Measurements from ENCODE around the gene LIF.
"Not testable (repeated sequence)": the region's sequence is repeated elsewhere in the genome, so short reads cannot be mapped to it uniquely, and the experiment has no call there.

The LIF gene

DNA sequence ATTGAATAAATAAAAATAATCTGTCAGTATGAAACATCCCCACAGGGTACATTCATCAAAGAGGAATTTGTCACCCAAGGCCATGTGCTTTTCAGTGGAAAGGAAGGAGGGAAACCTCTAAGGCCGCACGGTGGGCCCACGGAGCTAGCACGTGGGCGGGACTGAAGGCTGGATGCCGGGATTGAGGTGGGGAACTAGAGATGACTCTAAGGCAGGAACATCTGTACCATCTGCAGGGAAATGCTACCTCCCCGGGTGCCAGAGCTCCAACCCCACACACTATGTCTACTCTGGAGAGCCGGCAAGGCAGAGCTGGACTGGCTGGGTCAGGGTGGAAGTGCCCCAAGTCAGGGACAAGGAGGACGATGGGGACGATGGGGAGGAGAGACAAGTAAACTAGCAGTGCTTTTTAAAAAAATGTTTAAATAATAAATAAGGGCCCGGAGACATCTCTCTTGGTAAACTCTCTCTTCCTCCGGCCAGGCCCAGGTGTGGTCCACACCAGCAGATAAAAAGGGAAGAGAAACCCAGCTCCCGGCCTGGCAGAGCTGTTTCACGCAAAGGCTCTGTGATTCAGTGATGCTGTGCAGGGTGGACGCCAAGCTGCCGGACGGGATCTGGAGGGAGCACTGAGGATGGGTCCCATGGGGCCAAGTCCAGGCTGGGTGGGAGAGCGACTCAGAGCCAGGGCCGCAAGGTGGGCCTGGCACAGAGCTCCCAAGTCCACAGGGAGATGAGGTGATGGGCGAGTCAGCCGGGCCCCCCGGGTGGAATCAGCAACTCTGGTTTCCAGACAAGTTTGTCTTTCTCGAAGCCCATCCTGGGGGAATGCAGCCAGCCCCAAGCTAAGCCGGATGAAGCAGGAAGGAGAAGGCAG lies 5.8 kb downstream of the LIF start:
- no peak overlapping the region for H3K4me3 ChIP-seq (ENCODE audit: low read length)
- H3K4me1 ChIP-seq (ENCODE audit: insufficient read depth, low read length), result peaks cover 13% of the 10 kb centered on the region
- H3K36me3 ChIP-seq (ENCODE audit: insufficient read depth, low read length), result peaks cover 4% of the 10 kb centered on the region
- no peaks in the 10 kb centered on the region for H3K27me3 ChIP-seq (ENCODE audit: insufficient read depth, low read length)
- no peaks in the 10 kb centered on the region for H3K9me3 ChIP-seq (ENCODE audit: low read length)
- H2AFZ ChIP-seq (ENCODE audit: low read depth, low read length), result no peak overlapping the region

DNA sequence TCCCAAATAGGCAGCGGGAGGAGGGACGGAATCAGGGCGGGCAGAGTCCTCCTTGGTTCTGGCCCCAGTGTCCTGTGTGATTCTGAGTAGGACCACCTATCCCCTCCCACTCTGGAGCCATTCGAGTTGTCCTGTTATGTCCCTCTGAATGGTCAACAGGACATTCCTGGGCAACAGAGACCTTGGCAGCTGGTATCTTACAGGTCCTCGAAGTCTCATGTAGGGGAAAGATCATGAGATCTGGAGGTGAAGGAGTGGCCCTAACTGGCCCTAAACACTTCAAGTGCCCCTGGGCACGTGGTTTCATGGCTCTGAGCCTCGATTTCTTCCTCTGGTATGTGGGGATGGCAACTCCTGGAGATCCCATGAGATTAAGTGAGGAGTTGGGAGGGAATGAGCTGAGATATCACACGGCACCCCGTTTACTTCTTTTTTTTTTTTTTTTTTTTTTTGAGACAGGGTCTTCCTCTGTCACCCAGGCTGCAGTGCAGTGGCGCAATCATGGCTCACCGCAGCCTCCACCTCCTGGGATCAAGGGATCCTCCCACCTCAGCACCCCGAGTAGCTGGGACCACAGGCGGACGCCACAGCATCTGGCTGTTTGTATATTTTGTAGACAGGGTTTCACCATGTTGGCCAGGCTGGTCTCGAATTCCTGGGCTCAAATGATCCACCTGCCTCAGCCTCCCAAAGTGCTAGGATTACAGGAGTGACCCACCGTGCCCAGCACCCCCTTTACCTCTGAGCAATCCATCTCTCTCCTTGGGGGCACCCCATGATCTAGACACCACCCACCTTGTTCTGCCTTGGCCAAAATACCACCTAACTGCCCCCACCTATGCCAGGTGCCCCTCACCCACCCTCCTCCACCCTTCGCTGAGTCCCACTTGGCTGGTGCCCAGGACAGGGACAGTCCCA lies 6.8 kb downstream of the LIF start:
- no peaks in the 10 kb centered on the region for H3K9me3 ChIP-seq (ENCODE audit: low read length)
- peaks cover 4% of the 10 kb centered on the region for H3K36me3 ChIP-seq (ENCODE audit: insufficient read depth, low read length)
- no peak overlapping the region for H3K4me3 ChIP-seq (ENCODE audit: low read length)
- H3K4me1 ChIP-seq (ENCODE audit: insufficient read depth, low read length), result peaks cover 16% of the 10 kb centered on the region
- H2AFZ ChIP-seq (ENCODE audit: low read depth, low read length), result no peak overlapping the region
- H3K27me3 ChIP-seq (ENCODE audit: insufficient read depth, low read length), result no peaks in the 10 kb centered on the region

DNA sequence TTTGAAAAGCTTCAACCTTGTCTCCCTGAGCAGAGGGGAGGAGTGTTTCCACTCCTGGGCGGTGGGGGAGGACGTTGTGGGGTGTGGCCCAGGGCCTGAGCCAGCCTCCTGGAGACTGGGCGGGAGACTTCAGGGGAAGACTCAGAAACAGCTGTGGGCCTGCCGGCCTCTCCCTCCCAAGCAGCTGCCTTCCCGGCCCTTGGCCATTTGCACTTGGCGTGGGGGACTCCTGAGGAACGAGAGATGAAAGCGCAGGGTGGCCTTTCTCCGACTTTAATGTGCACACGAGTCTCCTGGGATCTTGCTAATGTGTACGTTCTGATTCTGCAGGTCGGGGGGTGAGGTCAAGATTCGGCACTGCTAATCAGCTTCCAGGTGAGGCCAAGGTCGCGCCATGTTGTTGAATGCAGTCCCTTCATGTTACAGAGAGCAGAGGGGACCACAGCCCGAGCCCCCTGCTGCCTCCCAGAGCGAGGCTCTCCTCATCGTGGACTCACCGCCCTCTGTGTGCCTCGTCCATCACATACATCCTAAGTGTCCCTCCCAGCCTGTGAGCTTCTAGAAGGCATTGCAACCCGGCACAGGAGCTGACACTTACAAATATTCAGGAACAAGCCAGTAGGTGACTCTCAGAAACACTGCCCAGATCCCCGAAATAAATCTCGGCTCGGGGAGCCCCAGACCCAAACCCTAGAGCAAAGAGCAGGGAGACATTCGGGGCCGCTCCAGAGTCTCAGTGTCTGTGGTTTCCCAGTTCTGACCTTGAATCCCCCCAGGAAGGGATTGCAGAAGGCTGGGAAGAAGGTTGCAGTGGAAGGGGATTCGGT lies 7.7 kb downstream of the LIF start:
- Histone ChIP-seq H3K9me3 (ENCODE audit: low read length) (no peaks in the 10 kb centered on the region), H3K36me3 (ENCODE audit: insufficient read depth, low read length) (peaks cover 4% of the 10 kb centered on the region), H2AFZ (ENCODE audit: low read depth, low read length) (no peak overlapping the region), H3K4me3 (ENCODE audit: low read length) (no peak overlapping the region), H3K4me1 (ENCODE audit: insufficient read depth, low read length) (peaks cover 15% of the 10 kb centered on the region), H3K27me3 (ENCODE audit: insufficient read depth, low read length) (no peaks in the 10 kb centered on the region)

DNA sequence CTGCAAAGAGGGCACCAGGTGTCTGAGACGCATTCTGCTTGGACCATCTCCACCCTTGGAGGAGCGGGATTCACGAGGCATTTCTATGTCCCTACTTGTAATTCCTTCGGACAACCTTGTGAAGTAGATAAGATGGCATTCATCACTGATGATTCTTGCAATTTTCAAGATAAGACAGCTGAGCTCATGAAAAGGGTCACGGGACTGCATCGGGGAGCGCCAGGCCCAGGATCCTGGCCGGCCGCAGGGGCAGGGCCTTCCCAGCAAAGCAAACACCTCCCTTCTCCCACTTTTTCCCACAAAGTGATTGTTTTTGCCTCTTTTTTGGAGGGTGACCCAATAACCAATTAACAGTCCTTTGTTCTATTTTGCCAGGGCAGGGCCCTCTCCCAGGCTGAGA lies 8.4 kb downstream of the LIF start:
- Histone ChIP-seq H3K4me3 (ENCODE audit: low read length) (no peak overlapping the region), H3K27me3 (ENCODE audit: insufficient read depth, low read length) (no peaks in the 10 kb centered on the region), H3K36me3 (ENCODE audit: insufficient read depth, low read length) (no peaks in the 10 kb centered on the region), H3K4me1 (ENCODE audit: insufficient read depth, low read length) (peaks cover 15% of the 10 kb centered on the region), H2AFZ (ENCODE audit: low read depth, low read length) (no peak overlapping the region), H3K9me3 (ENCODE audit: low read length) (no peaks in the 10 kb centered on the region)

DNA sequence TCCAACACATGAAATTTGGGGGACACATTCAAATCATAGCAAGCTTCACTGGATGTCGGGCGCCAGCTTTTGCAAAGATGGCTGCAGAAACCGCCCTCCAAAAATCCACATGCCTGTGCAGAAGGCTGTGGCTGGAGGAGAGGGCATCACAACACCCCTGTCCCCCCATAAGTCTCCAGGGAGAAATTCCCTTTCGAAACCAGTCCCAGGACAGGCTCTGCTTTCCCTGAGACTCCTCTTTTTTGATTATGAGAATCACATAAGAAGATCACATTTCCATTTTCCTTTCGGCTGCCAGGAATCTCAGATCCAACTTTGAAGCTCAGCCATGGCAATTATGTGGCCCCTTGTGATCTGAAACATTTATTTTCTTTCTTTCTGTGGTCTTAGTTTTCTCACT lies 9.7 kb downstream of the LIF start:
- Histone ChIP-seq H3K27me3 (ENCODE audit: insufficient read depth, low read length) (no peaks in the 10 kb centered on the region), H3K9me3 (ENCODE audit: low read length) (no peaks in the 10 kb centered on the region), H3K4me3 (ENCODE audit: low read length) (no peak overlapping the region), H3K4me1 (ENCODE audit: insufficient read depth, low read length) (peaks cover 15% of the 10 kb centered on the region), H2AFZ (ENCODE audit: low read depth, low read length) (no peak overlapping the region), H3K36me3 (ENCODE audit: insufficient read depth, low read length) (no peaks in the 10 kb centered on the region)

DNA sequence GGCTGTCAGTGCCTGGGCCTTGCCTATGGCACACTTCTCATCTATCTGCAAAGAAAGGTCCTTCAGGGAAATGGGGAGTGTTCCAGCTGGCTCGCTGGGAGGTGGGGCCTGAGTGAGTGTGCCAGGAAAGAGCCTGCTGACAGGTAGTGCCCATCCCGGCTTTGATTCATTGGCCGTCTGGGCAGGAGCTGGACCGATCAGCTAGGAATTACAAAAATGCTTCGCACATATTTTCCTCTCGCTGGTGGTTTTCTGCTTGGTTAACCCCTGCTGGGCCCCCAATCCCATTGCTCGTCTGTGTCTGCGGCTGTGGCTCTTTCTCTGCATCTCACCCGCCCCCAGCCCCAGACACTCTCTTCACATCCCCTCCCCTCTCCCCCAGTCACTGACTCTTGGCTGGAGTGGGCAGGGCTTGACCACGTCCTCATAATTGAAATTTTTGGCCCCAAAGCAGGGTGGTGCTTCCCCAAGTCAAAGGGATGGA lies 10.8 kb downstream of the LIF start:
- Histone ChIP-seq H2AFZ (ENCODE audit: low read depth, low read length) (no peak overlapping the region), H3K4me1 (ENCODE audit: insufficient read depth, low read length) (peaks cover 15% of the 10 kb centered on the region)

DNA sequence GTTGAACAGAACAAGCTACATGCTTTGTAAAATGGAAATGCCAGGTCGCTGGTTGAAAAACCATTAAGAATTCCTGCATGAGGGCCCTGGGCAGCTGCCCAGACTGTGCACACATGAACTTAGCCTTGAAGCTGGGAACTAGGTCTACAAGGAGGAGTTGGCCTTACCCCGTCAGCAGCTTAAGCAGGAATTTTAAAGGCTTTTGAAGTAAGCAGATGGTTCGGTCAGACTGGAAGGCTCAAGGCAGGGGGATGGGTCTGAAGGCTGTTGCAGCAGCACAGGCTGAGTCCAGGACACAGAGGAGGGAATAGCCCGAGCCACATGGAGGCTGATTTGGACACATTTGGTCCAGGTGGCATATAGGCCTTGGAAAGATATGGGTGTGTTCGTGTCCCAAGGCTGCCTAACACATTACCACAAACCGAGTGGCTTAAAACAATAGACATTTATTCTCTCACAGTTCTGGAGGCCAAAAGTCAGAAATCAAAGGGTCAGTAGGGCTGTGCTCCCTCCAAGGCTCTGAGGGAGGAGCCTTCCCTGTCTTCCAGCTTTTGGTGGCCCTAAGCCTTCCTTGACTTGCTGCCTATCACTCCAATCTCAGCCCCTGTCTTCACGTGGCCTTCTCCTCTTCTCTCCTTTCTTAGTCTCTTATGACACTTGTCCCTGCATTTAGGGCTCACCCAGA lies 11.6 kb downstream of the LIF start:
- Histone ChIP-seq H3K27me3 (ENCODE audit: insufficient read depth, low read length) (no peaks in the 10 kb centered on the region), H3K4me3 (ENCODE audit: low read length) (no peak overlapping the region), H3K4me1 (ENCODE audit: insufficient read depth, low read length) (peaks cover 15% of the 10 kb centered on the region), H3K9me3 (ENCODE audit: low read length) (no peaks in the 10 kb centered on the region), H3K36me3 (ENCODE audit: insufficient read depth, low read length) (no peaks in the 10 kb centered on the region), H2AFZ (ENCODE audit: low read depth, low read length) (no peak overlapping the region)

More for the DNA sequence above, 10.8 kb downstream of the LIF start:
- Histone ChIP-seq H3K4me3 (ENCODE audit: low read length) (no peak overlapping the region), H3K27me3 (ENCODE audit: insufficient read depth, low read length) (no peaks in the 10 kb centered on the region), H3K36me3 (ENCODE audit: insufficient read depth, low read length) (no peaks in the 10 kb centered on the region), H3K9me3 (ENCODE audit: low read length) (no peaks in the 10 kb centered on the region)

DNA sequence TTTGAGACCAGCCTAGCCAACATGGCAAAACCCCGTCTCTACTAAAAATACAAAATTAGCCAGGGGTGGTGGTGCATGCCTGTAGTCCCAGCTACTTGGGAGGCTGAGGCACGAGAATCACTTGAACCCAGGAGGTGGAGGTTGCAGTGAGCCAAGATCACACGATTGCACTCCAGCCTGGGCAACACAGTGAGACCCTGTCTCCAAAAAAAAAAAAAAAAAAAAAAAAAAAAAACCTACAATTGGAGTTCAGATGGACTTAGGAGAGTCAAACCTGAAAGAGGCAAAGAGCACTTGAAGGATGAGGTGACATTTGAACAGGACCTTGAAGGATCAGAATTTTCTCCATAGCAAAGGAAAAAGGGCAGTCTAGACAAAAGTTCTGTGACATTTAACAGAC lies 12.2 kb downstream of the LIF start:
- not testable (repeated sequence) for H3K9me3 ChIP-seq (ENCODE audit: low read length)

DNA sequence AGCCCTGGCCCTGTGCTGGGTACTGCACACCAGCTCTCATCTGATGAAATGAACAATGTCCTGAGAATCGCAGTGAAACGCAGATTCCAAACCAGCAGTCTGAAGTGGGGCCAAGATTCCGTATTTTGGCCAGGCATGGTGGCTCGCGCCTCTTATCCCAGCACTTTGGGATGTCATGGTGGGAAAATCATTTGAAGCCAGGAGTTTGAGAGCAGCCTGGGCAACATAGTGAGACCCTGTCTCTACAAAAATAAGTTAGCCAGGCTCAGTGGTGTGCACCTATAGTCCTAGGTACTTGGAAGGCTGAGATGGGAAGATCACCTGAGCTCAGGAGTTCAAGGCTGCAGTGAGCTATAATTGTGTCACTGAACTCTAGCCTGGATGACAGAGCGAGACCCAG lies 13.0 kb downstream of the LIF start:
- Histone ChIP-seq H3K4me1 (ENCODE audit: insufficient read depth, low read length) (peaks cover 26% of the 10 kb centered on the region), H3K4me3 (ENCODE audit: low read length) (no peak overlapping the region), H3K9me3 (ENCODE audit: low read length) (no peaks in the 10 kb centered on the region), H2AFZ (ENCODE audit: low read depth, low read length) (no peak overlapping the region), H3K36me3 (ENCODE audit: insufficient read depth, low read length) (no peaks in the 10 kb centered on the region), H3K27me3 (ENCODE audit: insufficient read depth, low read length) (no peaks in the 10 kb centered on the region)

More for the DNA sequence above, 12.2 kb downstream of the LIF start:
- not testable (repeated sequence) for H3K4me3 ChIP-seq (ENCODE audit: low read length); H2AFZ ChIP-seq (ENCODE audit: low read depth, low read length); H3K27me3 ChIP-seq (ENCODE audit: insufficient read depth, low read length); H3K36me3 ChIP-seq (ENCODE audit: insufficient read depth, low read length)
- peaks cover 18% of the 10 kb centered on the region for H3K4me1 ChIP-seq (ENCODE audit: insufficient read depth, low read length)

DNA sequence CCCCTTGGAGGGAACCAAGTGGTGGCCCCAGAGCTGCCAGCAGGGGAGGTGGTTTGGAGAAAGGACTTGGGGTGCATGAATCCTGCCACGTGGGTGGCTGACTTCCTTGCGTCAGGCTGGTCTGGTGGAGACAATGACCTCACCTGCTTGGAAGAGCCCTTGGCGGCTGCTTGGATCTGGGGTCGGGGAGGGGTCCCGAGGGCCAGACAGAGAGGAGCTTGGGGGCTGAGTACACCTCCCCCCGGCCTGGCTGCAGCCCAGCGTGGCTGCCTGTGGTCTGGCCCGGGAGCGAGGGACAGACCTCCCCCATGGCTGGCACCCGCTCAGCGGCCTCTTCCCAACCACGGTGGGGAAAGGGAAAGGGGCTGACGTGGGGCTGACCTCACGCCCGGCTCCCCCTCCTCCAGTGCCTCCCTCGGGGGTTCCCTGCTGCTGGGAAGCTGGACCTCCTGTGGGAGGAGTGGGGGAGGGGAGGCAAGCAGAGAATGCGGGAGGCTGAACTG lies 13.8 kb downstream of the LIF start:
- Histone ChIP-seq H3K36me3 (ENCODE audit: insufficient read depth, low read length) (no peaks in the 10 kb centered on the region), H3K4me3 (ENCODE audit: low read length) (no peak overlapping the region), H2AFZ (ENCODE audit: low read depth, low read length) (no peak overlapping the region), H3K4me1 (ENCODE audit: insufficient read depth, low read length) (peaks cover 29% of the 10 kb centered on the region), H3K9me3 (ENCODE audit: low read length) (no peaks in the 10 kb centered on the region), H3K27me3 (ENCODE audit: insufficient read depth, low read length) (no peaks in the 10 kb centered on the region)

DNA sequence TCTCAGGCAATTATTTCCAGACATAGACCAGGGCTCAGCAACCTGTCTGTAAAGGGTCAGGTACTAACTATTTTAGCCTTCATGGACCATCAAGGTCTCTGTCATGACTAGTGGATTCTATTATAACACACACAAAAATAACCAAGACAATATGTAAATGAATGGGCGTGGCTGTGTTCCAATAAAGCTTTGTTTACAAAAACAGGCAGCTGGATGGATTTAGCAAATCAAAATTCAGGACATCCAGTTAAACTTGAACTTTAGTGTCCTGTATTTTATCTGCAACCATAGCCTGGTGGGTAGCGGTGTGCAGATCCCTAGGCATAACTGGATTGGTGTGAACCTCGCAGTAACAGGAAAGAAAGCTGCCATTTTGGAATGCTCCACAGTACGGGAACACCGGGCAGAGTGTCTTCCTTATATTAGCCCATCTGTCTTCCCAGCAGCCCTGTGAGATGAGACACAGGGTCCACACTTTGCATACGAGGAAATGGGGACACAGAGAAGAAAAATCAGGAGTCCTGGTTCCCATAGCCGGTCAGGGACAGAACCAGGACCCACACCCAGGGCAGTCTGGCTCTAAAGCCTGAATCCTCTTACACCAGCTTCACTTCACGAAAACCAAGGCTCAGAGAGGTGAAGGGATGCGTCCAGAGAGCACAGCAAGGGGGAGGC lies 15.6 kb downstream of the LIF start:
- Histone ChIP-seq H3K27me3 (ENCODE audit: insufficient read depth, low read length) (peaks cover 4% of the 10 kb centered on the region), H3K9me3 (ENCODE audit: low read length) (no peaks in the 10 kb centered on the region), H3K4me1 (ENCODE audit: insufficient read depth, low read length) (peaks cover 26% of the 10 kb centered on the region), H3K36me3 (ENCODE audit: insufficient read depth, low read length) (no peaks in the 10 kb centered on the region), H2AFZ (ENCODE audit: low read depth, low read length) (no peak overlapping the region), H3K4me3 (ENCODE audit: low read length) (no peak overlapping the region)

DNA sequence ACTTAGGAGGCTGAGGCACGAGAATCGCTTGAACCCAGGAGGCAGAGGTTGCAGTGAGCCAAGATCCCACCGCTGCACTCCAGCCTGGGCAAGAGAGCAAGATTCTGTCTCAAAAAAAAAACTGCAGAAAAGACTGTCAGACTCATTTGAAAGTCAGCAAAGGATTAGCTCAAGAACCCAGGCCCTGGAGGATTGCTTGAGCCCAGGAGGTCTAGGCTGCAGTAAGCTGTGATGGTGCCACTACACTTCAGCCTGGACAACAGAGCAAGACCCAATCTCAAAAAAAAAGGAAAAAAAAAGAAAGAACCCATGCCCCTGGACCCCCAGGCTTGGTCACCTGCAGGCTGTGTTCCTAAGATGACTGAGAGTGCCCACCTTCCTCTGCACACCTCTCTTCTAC lies 16.2 kb downstream of the LIF start:
- Histone ChIP-seq H3K9me3 (ENCODE audit: low read length) (no peaks in the 10 kb centered on the region), H3K36me3 (ENCODE audit: insufficient read depth, low read length) (no peaks in the 10 kb centered on the region), H3K4me3 (ENCODE audit: low read length) (no peak overlapping the region), H3K27me3 (ENCODE audit: insufficient read depth, low read length) (peaks cover 4% of the 10 kb centered on the region), H2AFZ (ENCODE audit: low read depth, low read length) (no peak overlapping the region), H3K4me1 (ENCODE audit: insufficient read depth, low read length) (peaks cover 20% of the 10 kb centered on the region)
